22Rv1 (cell line): Measurements from ENCODE around the gene FAM131C.

Source experiments
- ZFX ChIP-seq: fragments of 450-650 bp; IDR thresholded peaks from 2 replicates; pipeline ENCODE4 v1.6.1; 2017; ENCODE audit warnings: antibody characterized with exemption, borderline replicate concordance
- TF ChIP-seq, protein P1 (sequence below): fragments of 450-650 bp; IDR thresholded peaks from 2 replicates; pipeline ENCODE4 v1.5.1; 2017; ENCODE audit warnings: mild to moderate bottlenecking

DNA sequence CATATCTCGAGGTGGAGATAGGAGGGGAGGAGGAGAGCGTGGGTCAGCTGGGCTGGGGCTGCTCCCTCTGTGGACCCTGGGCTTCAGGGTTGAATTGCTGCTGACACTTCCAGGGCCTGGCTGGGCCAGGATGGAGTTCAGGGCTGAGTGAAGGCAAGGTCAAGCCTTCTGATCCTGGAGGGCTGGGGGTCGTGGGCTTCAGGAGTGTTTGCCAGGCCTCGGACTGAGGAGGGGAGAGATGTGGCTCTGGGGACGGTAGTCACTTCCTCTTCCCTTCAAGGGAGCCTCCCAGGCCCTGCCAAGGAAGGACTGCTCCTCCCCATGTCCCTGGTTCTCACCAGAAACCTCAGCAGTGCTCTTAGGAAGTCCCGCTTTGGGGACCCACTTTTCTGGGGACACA, 12.1 kb upstream of the FAM131C start:
- TF ChIP-seq, protein P1, sequence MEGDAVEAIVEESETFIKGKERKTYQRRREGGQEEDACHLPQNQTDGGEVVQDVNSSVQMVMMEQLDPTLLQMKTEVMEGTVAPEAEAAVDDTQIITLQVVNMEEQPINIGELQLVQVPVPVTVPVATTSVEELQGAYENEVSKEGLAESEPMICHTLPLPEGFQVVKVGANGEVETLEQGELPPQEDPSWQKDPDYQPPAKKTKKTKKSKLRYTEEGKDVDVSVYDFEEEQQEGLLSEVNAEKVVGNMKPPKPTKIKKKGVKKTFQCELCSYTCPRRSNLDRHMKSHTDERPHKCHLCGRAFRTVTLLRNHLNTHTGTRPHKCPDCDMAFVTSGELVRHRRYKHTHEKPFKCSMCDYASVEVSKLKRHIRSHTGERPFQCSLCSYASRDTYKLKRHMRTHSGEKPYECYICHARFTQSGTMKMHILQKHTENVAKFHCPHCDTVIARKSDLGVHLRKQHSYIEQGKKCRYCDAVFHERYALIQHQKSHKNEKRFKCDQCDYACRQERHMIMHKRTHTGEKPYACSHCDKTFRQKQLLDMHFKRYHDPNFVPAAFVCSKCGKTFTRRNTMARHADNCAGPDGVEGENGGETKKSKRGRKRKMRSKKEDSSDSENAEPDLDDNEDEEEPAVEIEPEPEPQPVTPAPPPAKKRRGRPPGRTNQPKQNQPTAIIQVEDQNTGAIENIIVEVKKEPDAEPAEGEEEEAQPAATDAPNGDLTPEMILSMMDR, result no peak
- no peak for TF ChIP-seq ZFX
